Head of caudate nucleus (tissue), 42 donors: ENCODE results near the gene NCOA4.
A peak's percentile ranks its signal among the peaks of the same experiment; 100 is the strongest.
"Not testable (repeated sequence)": the region's sequence is repeated elsewhere in the genome, so short reads cannot be mapped to it uniquely, and the experiment has no call there.

Experiments
- DNase-seq, 42 donors: peaks; one replicate each; pipeline versions ENCODE4 v3.0.0 to v3.0.0-alpha.2; 2020 to 2021; ENCODE audit warnings: mixed read lengths in 7 of 42
- intact Hi-C: fragments of 100-400 bp; cut with DNase I; formaldehyde crosslinking; loops from one replicate; pipeline ENCODE4 v1.15.0; 2022

NCOA4 gene

GRCh38 chr10:46026106-46026505 lies 4.3 kb downstream of the NCOA4 start:
- no peak for DNase-seq
- intact Hi-C loops = no loop called here

- no peak for DNase-seq
- intact Hi-C loops = no loop called here
These were observed 5.0 kb downstream of the NCOA4 start for GRCh38 chr10:46025406-46025805.

- no peak for DNase-seq
- intact Hi-C loops = no loop called here
These were observed 5.5 kb downstream of the NCOA4 start for GRCh38 chr10:46024948-46025347.

GRCh38 chr10:46022978-46023702 lies 7.3 kb downstream of the NCOA4 start:
- peak; percentile 77 to 95 (median 90) for DNase-seq
- intact Hi-C loops = no loop called here

GRCh38 chr10:46020344-46020657 lies 10.1 kb downstream of the NCOA4 start:
- intact Hi-C loops = no loop called here
- DNase-seq = no peak

GRCh38 chr10:46019569-46020343 lies 10.7 kb downstream of the NCOA4 start:
- intact Hi-C loops = no loop called here
- peak in 18 of 42 donors; percentile 17 to 55 (median 32) for DNase-seq

- DNase-seq = no peak
- intact Hi-C loops = no loop called here
These were observed 11.3 kb downstream of the NCOA4 start for GRCh38 chr10:46019177-46019528.

GRCh38 chr10:46018453-46019176 lies 11.8 kb downstream of the NCOA4 start:
- intact Hi-C loops = no loop called here
- no peak for DNase-seq

GRCh38 chr10:46017733-46018132 lies 12.7 kb downstream of the NCOA4 start:
- no peak for DNase-seq
- intact Hi-C loops = no loop called here

- intact Hi-C loops = no loop called here
- DNase-seq = no peak
These were observed 13.6 kb downstream of the NCOA4 start for GRCh38 chr10:46016811-46017210.

- intact Hi-C loops = no loop called here
- no peak for DNase-seq
These were observed 14.2 kb downstream of the NCOA4 start for GRCh38 chr10:46016190-46016589.

GRCh38 chr10:46014683-46015405 lies 15.6 kb downstream of the NCOA4 start:
- DNase-seq = no peak
- intact Hi-C loops = no loop called here

- intact Hi-C loops = no loop called here
- no peak for DNase-seq
These were observed 16.2 kb downstream of the NCOA4 start for GRCh38 chr10:46014206-46014605.

GRCh38 chr10:46012746-46013145 lies 17.7 kb downstream of the NCOA4 start:
- intact Hi-C loops = no loop called here

GRCh38 chr10:46006219-46006618 lies 24.2 kb downstream of the NCOA4 start:
- DNase-seq = peak in 1 of 42 donors; percentile 40
- intact Hi-C loops = no loop called here

More at GRCh38 chr10:46012746-46013145, 17.7 kb downstream of the NCOA4 start:
- DNase-seq = no peak

- intact Hi-C loops = no loop called here
- DNase-seq = no peak
These were observed 25.0 kb downstream of the NCOA4 start for GRCh38 chr10:46005383-46005782.

- no peak for DNase-seq
- intact Hi-C loops = no loop called here
These were observed 25.5 kb downstream of the NCOA4 start for GRCh38 chr10:46004963-46005362.

GRCh38 chr10:46002916-46003693 lies 27.3 kb downstream of the NCOA4 start:
- no peak for DNase-seq
- intact Hi-C loops = no loop called here

GRCh38 chr10:46002189-46002687 lies 28.2 kb downstream of the NCOA4 start:
- intact Hi-C loops, DNase-seq: not testable (repeated sequence)
